Activated CD8-positive, alpha-beta T cell treated with anti-CD3 and anti-CD28 coated beads, Interleukin-2, amount 10 ng/mL, durations not matched to agents 7 days and 5 days (primary cell): Measurements from ENCODE around the gene TCP1. TPM values are rescaled to one million over a fixed set of nuclear protein-coding genes. Genes with fewer than 3 reads are reported as not detected.
A peak's percentile ranks its signal among the peaks of the same experiment; 100 is the strongest.

ENCODE experiments used
- ATAC-seq: fragments of 150-1000 bp; cut with Tn5 transposase; one replicate; pipeline ENCODE4 v1.10.0; 2021; ENCODE audit warnings: moderate library complexity
- CTCF ChIA-PET: fragments of 350-600 bp; sonication (Branson Sonifier 250); formaldehyde crosslinking; loops from one replicate; lab custom pipeline; 2021; ENCODE audit warnings: antibody characterized with exemption; lab: Charles Lee
- POLR2A ChIA-PET: fragments of 350-600 bp; sonication (Branson Sonifier 250); formaldehyde crosslinking; loops from one replicate; lab custom pipeline; 2021; ENCODE audit warnings: antibody characterized with exemption; lab: Charles Lee
- DNase-seq: peaks from one replicate; pipeline ENCODE4 v3.0.0-alpha.2; 2020
- H3K27ac Mint-ChIP-seq: one replicate; pipeline ENCODE4 v1.8.0; 2021; ENCODE audit warnings: mild to moderate bottlenecking, mixed read lengths
- H3K27me3 Mint-ChIP-seq: one replicate; pipeline ENCODE4 v1.8.0; 2021; ENCODE audit warnings: low read depth, mixed read lengths
- H3K36me3 Mint-ChIP-seq: one replicate; pipeline ENCODE4 v1.8.0; 2021; ENCODE audit warnings: low read depth, mixed read lengths
- H3K4me1 Mint-ChIP-seq: one replicate; pipeline ENCODE4 v1.8.0; 2021; ENCODE audit warnings: low read depth, mixed read lengths
- H3K4me3 Mint-ChIP-seq: one replicate; pipeline ENCODE4 v1.8.0; 2021; ENCODE audit warnings: mild to moderate bottlenecking, mixed read lengths
- H3K9me3 Mint-ChIP-seq: one replicate; pipeline ENCODE4 v1.8.0; 2022; ENCODE audit warnings: mixed read lengths; ENCODE audit not compliant: insufficient read depth
- total RNA-seq, 2 experiments: library from RNA; stranded (reverse); gene quantifications; one replicate each; pipeline ENCODE4 v1.2.3, GENCODE V29; 2021

The TCP1 gene
- total RNA-seq: 100 to 1,000 TPM; 263 to 277 TPM

DNA sequence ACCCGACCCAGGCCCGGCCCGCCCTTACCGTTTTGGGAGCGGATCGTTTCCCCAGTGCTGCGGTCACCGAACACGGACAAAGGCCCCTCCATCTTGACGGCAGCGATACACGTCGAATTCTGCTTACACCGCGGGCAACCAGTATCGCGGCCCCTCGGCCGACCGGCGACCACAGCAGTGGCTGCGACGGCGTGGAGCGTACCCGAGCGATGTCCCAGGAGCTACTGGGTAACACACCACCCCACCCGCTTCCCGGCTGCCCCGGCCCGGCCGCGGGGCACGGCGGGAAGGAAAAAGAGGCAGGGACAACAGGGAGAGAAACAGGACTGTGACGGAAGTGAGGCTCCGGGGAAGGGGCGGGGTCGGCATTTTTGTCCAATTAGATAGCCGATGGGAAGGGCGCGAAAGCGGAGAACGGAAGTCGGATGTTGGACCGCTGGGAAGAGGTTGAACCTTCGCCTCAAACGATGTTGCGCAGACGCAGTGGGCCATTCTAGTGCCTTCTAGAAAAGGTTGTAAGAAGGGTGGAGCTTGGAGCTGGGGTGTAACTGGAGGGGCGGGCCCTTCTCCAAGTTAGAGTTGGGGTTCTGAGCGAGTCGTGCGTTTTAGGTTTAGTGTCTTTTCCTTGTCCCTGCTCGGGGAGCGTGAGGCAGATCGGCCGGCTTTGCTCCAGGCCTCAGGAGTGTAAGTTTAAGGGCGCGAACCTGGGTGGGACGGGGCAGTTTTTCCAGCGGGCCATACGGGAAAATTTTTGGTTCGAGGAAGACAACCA is at the start of gene TCP1:
TSS of gene TCP1 (minus strand) at position 226 of the 772 bp plus-strand sequence. CDS start at position 92, 134 bp downstream.
- Mint-ChIP-seq H3K36me3 (peaks cover 78% of the 10 kb centered on the region), H3K4me3 (peak within 1 kb of the TSS; percentile 93), H3K27ac (peak within 1 kb of the TSS; percentile 96), H3K4me1 (peaks cover 62% of the 10 kb centered on the region), H3K9me3 (no peaks in the 10 kb centered on the region), H3K27me3 (no peaks in the 10 kb centered on the region)
- DNase-seq: peak; percentile 100
- peak; percentile 79 for ATAC-seq
- ChIA-PET CTCF (interaction anchor here (0.5 to 2.9 kb wide), 10 partner anchors 26 to 167 kb away, joined by 3 to 21 read pairs (median 4); partner anchors contain the start of gene WTAP), POLR2A (interaction anchor here (0.6 to 4.8 kb wide), 24 partner anchors 8 to 280 kb away, joined by 3 to 33 read pairs (median 4); partner anchors contain the start of genes ACAT2, IGF2R, SOD2 and WTAP)

GRCh38 chr6:159838020-159838744 is 48.8 kb upstream of the TCP1 start:
- DNase-seq (no peak), ATAC-seq (no peak)
- peaks cover 5% of the 10 kb centered on the region for H3K27me3 Mint-ChIP-seq
- ChIA-PET CTCF (interaction anchor here (0.6 kb wide), 1 partner anchor 9 kb away, joined by 4 read pairs; no protein-coding TSS in a partner anchor), POLR2A (interaction anchor here (0.6 kb wide), 1 partner anchor 10 kb away, joined by 5 read pairs; no protein-coding TSS in a partner anchor)
- H3K36me3 Mint-ChIP-seq: no peaks in the 10 kb centered on the region
- H3K9me3 Mint-ChIP-seq: no peaks in the 10 kb centered on the region
- H3K27ac Mint-ChIP-seq: no peak overlapping the region
- H3K4me3 Mint-ChIP-seq: no peak overlapping the region
- peaks cover 16% of the 10 kb centered on the region for H3K4me1 Mint-ChIP-seq

GRCh38 chr6:159837511-159837910 is 48.1 kb upstream of the TCP1 start:
- no peak overlapping the region for H3K4me3 Mint-ChIP-seq
- POLR2A ChIA-PET: interaction anchor here (0.6 kb wide), 1 partner anchor 9 kb away, joined by 5 read pairs; no protein-coding TSS in a partner anchor

DNA sequence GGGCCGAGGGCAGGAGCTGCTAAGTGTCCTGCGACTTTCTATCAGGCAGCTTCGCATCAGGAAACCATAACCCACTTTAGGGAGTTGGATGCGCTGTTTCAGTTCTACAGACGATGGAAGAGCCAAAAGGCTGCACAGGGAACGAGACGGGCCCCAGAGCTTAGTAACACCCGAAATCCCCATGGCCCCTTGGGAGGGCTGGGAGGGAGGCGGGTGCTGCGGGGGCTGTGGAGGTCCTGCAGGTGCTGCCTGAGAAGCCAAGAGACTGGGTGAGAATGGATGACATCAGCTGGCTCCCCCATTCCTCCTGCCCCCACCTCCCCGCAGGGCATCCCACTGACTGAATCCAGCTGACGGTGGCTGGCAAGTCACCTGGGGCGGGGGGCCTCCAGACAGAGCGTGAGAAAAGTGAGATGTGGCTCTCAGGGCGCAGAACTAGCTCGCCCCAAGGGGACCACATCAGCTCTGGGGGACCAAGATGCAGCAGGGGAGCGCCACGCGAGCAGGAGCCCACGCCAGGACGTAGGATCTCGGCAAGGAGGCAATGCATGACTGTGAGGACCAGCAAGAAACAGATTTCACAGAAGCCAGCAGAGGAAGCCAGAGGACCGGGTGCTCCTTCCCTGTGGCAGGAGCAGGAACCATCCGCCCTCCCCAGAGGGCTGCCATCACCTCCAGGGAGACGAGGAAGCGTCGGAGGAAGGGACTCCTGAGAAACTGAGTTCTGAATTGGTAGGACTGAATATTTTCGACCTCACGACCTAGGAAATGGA is 47.5 kb upstream of the TCP1 start:
- H3K27me3 Mint-ChIP-seq: peaks cover 5% of the 10 kb centered on the region
- ChIA-PET POLR2A (no interaction called here), CTCF (no interaction called here)
- H3K4me3 Mint-ChIP-seq: no peak overlapping the region
- no peak overlapping the region for H3K27ac Mint-ChIP-seq
- peaks cover 18% of the 10 kb centered on the region for H3K4me1 Mint-ChIP-seq
- H3K9me3 Mint-ChIP-seq: no peaks in the 10 kb centered on the region
- ATAC-seq (no peak), DNase-seq (no peak)
- H3K36me3 Mint-ChIP-seq: no peaks in the 10 kb centered on the region

More at GRCh38 chr6:159837511-159837910, 48.1 kb upstream of the TCP1 start:
- H3K27me3 Mint-ChIP-seq: peaks cover 5% of the 10 kb centered on the region
- no peak for ATAC-seq
- no peak overlapping the region for H3K27ac Mint-ChIP-seq
- H3K9me3 Mint-ChIP-seq: no peaks in the 10 kb centered on the region
- CTCF ChIA-PET: interaction anchor here (0.6 kb wide), 1 partner anchor 10 kb away, joined by 4 read pairs; no protein-coding TSS in a partner anchor
- no peak for DNase-seq
- peaks cover 18% of the 10 kb centered on the region for H3K4me1 Mint-ChIP-seq
- H3K36me3 Mint-ChIP-seq: no peaks in the 10 kb centered on the region

DNA sequence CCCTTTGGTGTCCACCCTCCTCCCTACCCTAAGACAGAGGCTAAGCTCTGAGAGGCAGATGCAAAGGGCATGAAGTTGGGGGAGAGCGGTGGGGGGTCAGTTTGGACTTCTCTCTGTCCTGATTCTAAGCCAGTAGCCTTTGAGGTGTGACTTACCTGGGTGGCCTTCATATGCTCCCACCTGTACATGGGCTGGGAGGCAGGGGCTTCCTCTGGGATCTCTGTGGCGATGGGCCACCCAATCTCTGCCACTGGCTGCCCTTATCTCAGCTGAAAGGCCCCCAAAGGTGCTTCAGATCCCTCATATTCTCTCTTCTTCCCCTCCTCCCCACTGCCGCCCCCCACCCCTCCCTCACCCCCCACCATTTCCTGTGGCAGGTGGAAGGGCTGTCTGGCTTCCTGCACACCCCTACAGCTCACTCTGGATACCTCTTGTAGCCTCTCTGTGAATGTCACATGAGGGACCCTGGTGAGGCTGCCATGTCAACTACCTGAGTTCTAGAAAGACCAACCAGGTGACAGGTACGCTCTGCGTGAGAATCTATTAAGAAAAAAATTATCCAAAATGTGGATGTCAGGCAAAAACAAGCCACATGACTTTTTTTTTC is 44.7 kb upstream of the TCP1 start:
- H3K27ac Mint-ChIP-seq: no peak overlapping the region
- no peaks in the 10 kb centered on the region for H3K9me3 Mint-ChIP-seq
- no peak for DNase-seq
- CTCF ChIA-PET: interaction anchor here (0.9 to 1.3 kb wide), 4 partner anchors 14 to 621 kb away, joined by 3 to 8 read pairs (median 4); partner anchors contain the start of genes MRPL18 and TCP1
- peaks cover 24% of the 10 kb centered on the region for H3K4me1 Mint-ChIP-seq
- no peaks in the 10 kb centered on the region for H3K36me3 Mint-ChIP-seq
- peaks cover 3% of the 10 kb centered on the region for H3K27me3 Mint-ChIP-seq
- POLR2A ChIA-PET: interaction anchor here (0.5 to 1.5 kb wide), 3 partner anchors 43 to 291 kb away, joined by 4 read pairs; partner anchors contain the start of gene TCP1
- no peak overlapping the region for H3K4me3 Mint-ChIP-seq
- no peak for ATAC-seq

- ATAC-seq (no peak), DNase-seq (no peak)
- no peak overlapping the region for H3K4me3 Mint-ChIP-seq
- H3K9me3 Mint-ChIP-seq: no peaks in the 10 kb centered on the region
- H3K27me3 Mint-ChIP-seq: peaks cover 3% of the 10 kb centered on the region
- ChIA-PET POLR2A (interaction anchor here (0.5 to 1.5 kb wide), 3 partner anchors 42 to 291 kb away, joined by 4 read pairs; partner anchors contain the start of gene TCP1), CTCF (interaction anchor here (0.8 to 1.6 kb wide), 5 partner anchors 11 to 113 kb away, joined by 3 to 8 read pairs (median 4); partner anchors contain the start of genes MRPL18 and TCP1)
- no peak overlapping the region for H3K27ac Mint-ChIP-seq
- no peaks in the 10 kb centered on the region for H3K36me3 Mint-ChIP-seq
- peaks cover 24% of the 10 kb centered on the region for H3K4me1 Mint-ChIP-seq
Observed at GRCh38 chr6:159833556-159833955, 44.2 kb upstream of the TCP1 start.

GRCh38 chr6:159832946-159833345 is 43.5 kb upstream of the TCP1 start:
- no peaks in the 10 kb centered on the region for H3K36me3 Mint-ChIP-seq
- ATAC-seq: no peak

GRCh38 chr6:159831373-159831679 is 41.9 kb upstream of the TCP1 start:
- DNase-seq (no peak), ATAC-seq (no peak)
- Mint-ChIP-seq H3K4me3 (no peak overlapping the region), H3K36me3 (no peaks in the 10 kb centered on the region), H3K4me1 (peaks cover 24% of the 10 kb centered on the region), H3K9me3 (no peaks in the 10 kb centered on the region), H3K27ac (no peak overlapping the region), H3K27me3 (no peaks in the 10 kb centered on the region)
- ChIA-PET CTCF (no interaction called here), POLR2A (no interaction called here)

More at GRCh38 chr6:159832946-159833345, 43.5 kb upstream of the TCP1 start:
- no peak for DNase-seq
- ChIA-PET POLR2A (interaction anchor here (0.6 to 1.5 kb wide), 2 partner anchors 43 to 313 kb away, joined by 3 to 4 read pairs; partner anchors contain the start of gene TCP1), CTCF (interaction anchor here (0.8 to 1.6 kb wide), 4 partner anchors 12 to 112 kb away, joined by 3 to 8 read pairs (median 4); partner anchors contain the start of genes MRPL18 and TCP1)
- no peak overlapping the region for H3K27ac Mint-ChIP-seq
- no peak overlapping the region for H3K4me3 Mint-ChIP-seq
- no peaks in the 10 kb centered on the region for H3K9me3 Mint-ChIP-seq
- peaks cover 24% of the 10 kb centered on the region for H3K4me1 Mint-ChIP-seq
- H3K27me3 Mint-ChIP-seq: no peaks in the 10 kb centered on the region

- ChIA-PET CTCF (no interaction called here), POLR2A (interaction anchor here (1.1 kb wide), 1 partner anchor 66 kb away, joined by 4 read pairs; no protein-coding TSS in a partner anchor)
Observed at GRCh38 chr6:159830501-159831372, 41.3 kb upstream of the TCP1 start.

GRCh38 chr6:159829526-159829925 is 40.1 kb upstream of the TCP1 start:
- Mint-ChIP-seq H3K4me1 (peaks cover 17% of the 10 kb centered on the region), H3K4me3 (no peak overlapping the region), H3K27ac (no peak overlapping the region), H3K9me3 (no peaks in the 10 kb centered on the region), H3K27me3 (no peaks in the 10 kb centered on the region), H3K36me3 (no peaks in the 10 kb centered on the region)
- ATAC-seq (no peak), DNase-seq (no peak)
- CTCF ChIA-PET: interaction anchor here (0.9 kb wide), 1 partner anchor 23 kb away, joined by 4 read pairs; no protein-coding TSS in a partner anchor
- POLR2A ChIA-PET: interaction anchor here (0.6 to 1.1 kb wide), 2 partner anchors 49 to 68 kb away, joined by 3 to 4 read pairs; no protein-coding TSS in a partner anchor

More at GRCh38 chr6:159830501-159831372, 41.3 kb upstream of the TCP1 start:
- DNase-seq: no peak
- no peak for ATAC-seq
- H3K36me3 Mint-ChIP-seq: no peaks in the 10 kb centered on the region
- H3K27me3 Mint-ChIP-seq: no peaks in the 10 kb centered on the region
- H3K4me1 Mint-ChIP-seq: peaks cover 24% of the 10 kb centered on the region
- no peak overlapping the region for H3K27ac Mint-ChIP-seq
- no peak overlapping the region for H3K4me3 Mint-ChIP-seq
- no peaks in the 10 kb centered on the region for H3K9me3 Mint-ChIP-seq
